NCI-H446 treated with DMSO at 0.1 percent for 48 hours (cell line): ENCODE results near the gene ST3GAL4.
"Not testable (repeated sequence)": the region's sequence is repeated elsewhere in the genome, so short reads cannot be mapped to it uniquely, and the experiment has no call there.

Experiments used
- DNase-seq: peaks from one replicate; lab custom pipeline; 2025; lab: John Stamatoyannopoulos, UW

The ST3GAL4 gene

GRCh38 chr11:126387857-126388256 lies 32.4 kb downstream of the ST3GAL4 start:
- DNase-seq: no peak

- no peak for DNase-seq
These were observed 34.9 kb downstream of the ST3GAL4 start for GRCh38 chr11:126390272-126390867.

- DNase-seq: no peak
These were observed 35.9 kb downstream of the ST3GAL4 start for GRCh38 chr11:126391286-126391954.

- DNase-seq: peak; percentile 87
These were observed 36.6 kb downstream of the ST3GAL4 start for GRCh38 chr11:126391970-126392632.

- DNase-seq: peak; percentile 66
These were observed 37.1 kb downstream of the ST3GAL4 start for GRCh38 chr11:126392633-126393013.

DNA sequence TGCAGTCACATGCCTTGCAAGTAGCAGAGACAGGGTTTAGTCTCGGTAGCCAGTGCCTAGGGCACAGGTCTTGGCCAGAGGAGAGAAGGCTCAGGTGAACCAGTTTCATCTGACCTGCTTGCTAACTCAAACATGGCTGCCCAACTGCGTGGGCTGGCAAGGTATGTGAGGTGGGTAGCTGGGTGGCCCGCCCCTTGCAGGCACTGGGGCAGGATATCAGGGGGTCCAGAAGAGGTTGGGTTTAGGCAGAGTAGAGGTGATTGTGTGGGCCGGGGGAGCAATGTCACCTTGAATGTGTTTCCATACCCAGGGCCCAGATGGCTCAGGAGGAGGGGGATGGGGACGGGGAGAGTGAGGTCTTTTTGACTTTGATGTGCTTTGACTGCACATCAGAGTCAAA lies 37.7 kb downstream of the ST3GAL4 start:
- DNase-seq: no peak

DNA sequence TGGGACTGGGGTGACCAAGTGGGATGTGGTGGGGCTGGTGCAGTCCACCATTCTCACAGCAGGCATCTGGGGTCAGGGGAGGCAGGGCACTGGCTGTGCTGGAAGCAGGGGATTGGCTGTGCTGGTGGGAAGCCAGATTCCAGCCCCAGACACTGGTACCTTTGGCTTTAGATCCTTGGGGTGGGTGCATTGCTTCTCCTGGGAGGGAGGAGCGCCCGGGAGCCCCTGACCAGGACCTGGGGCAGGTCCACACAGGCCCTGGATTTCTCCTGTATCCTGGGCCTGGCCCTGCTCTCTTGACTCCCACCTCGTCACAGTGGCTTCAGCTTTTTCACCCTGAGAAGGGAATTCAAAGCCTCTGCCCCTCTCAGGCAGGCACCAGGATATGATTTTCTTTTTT lies 38.5 kb downstream of the ST3GAL4 start:
- DNase-seq: no peak

GRCh38 chr11:126394634-126395072 lies 39.2 kb downstream of the ST3GAL4 start:
- DNase-seq: not testable (repeated sequence)

DNA sequence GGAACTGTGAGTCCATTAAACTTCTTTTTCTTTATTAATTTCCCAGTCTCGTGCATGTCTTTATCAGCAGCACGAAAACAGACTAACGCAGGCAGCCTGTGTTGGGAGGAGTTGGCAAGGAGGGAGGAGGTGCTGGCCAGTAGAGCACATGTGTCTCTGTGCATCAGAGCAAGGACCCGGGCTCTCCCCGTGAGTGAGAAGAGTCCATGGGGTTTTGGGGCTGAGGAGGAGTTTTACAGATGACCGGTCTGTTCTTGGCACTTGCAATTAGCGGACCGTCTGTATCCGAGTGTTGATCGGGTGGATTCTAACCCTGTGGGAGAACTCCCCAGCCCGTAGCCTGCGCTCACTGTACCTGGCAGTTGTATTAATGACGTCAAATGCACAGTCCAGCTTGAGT lies 40.3 kb downstream of the ST3GAL4 start:
- DNase-seq: not testable (repeated sequence)

DNA sequence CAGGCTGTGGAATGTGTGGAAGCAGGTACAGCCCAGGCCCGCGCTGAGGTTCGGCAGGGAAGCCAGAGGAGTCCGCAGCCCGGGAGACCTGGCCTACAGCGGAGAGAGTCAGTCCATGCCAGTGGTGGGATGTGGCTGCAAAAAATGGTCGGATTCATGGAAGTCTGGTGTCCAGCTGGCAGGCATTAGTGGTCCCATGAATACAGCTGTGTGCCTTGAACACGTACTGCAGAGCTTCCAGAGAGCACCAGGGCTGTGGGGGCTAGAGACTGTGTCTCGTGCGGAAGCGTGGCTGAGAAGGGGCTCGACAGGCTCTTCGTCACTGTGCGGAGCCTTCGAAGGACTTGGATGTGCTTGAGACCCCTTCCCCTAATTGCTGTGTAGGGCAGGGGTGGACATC lies 40.8 kb downstream of the ST3GAL4 start:
- not testable (repeated sequence) for DNase-seq

GRCh38 chr11:126396965-126397364 lies 41.5 kb downstream of the ST3GAL4 start:
- no peak for DNase-seq

GRCh38 chr11:126398296-126398695 lies 42.8 kb downstream of the ST3GAL4 start:
- DNase-seq: no peak

DNA sequence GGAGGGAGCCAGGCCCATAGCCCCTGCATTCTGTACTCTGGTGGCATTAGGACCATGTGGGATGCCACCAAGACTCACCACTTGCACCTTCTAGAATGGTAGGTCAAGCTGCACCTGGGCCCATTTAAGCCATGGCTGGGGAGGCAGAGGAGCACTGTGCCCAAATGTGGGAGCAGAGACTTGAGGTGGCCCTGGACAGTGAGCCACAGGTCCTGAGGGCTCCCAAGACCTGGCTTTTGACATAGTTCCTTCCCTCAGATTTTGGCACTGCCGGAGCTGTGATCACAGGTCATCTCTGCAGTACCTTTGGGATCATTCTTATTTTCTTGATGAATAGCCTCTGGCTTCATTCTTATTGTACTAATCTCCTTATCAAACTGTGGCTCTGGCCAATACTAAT lies 43.2 kb downstream of the ST3GAL4 start:
- no peak for DNase-seq

- no peak for DNase-seq
These were observed 44.5 kb downstream of the ST3GAL4 start for GRCh38 chr11:126400019-126400418.

DNA sequence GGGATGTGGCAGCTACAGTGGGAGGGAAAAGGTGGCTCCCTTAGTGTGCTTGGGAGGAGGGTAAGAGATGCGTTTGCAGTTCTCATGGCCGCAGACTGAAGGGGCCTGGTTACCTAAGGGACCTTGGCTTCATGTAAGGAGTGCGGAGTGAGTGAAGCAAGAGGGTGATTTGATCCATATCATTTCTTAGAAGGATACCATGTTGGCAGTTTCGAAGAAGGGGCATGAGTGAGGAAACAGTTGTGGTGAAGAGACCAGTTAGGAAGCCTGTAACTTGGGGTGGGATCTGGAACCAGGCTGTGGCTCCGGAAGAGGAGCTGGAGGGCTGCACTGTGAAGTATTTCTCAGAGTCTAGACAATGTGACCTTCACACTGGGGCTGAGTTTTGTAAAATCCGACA lies 45.0 kb downstream of the ST3GAL4 start:
- no peak for DNase-seq

DNA sequence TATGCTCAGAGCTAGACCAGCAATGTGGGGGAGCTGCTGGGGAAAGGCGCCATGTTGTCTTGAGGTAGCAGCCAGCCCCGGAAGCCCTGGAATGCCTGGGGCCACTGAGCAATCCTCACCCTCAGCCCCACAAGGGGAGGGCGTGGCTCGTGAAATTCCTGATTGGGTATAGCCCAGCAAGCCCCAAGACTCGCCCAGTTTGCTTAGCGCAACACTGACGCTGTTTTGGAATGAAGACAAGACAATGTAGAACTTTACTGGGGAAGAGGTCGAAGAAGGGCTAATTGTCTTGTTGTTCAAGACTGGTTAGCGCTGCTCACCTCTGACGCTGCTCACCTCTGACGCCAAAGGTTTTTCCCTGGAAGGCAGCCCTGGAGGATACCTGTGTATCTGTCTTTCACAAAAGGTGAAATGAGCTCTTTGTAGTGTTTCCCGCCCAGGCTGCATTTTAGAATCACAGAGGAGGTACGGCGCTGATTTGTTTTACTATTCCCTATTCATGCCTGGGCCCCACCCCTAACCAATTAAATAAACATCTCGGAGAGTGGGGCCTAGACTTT lies 47.6 kb downstream of the ST3GAL4 start:
- no peak for DNase-seq

DNA sequence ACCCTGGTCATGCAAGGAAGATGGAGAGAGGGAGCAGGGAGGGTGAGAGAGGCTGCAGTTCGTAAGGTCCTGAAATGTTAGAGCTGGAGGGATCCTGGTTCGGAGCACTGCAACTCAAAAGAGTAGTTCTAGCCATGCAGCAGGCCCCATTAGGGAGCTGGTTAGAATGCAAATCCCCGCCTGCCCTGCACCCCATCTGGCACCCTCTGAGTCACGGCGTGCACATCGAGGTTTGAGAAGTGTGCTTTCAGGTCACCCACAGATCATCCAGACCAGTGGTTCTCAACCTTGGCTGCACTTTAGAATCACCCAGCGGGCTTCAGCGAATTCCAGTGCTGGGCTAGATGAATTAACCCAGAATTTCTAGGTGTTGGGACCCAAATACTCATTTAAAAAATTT lies 48.2 kb downstream of the ST3GAL4 start:
- DNase-seq: no peak

DNA sequence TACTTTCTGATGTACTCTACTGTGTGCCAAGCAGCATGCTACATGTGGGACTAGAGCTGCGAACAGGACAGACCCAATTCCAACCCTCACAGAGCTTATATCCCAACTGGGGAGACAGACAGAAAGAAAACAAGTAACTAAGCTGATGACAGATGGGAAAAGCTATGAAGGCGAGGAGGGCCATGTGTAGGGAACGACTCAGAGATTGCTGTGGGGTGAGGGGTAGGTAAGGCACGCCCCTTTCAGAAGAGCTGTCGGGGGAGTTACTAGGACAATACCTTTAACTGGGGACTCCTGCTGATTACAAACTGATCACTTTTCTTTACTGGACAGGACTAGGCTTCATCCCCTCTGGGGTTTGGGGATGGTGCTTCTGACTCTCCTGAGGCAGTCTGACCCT lies 48.9 kb downstream of the ST3GAL4 start:
- DNase-seq: no peak

GRCh38 chr11:126405374-126405773 lies 49.9 kb downstream of the ST3GAL4 start:
- no peak for DNase-seq

DNA sequence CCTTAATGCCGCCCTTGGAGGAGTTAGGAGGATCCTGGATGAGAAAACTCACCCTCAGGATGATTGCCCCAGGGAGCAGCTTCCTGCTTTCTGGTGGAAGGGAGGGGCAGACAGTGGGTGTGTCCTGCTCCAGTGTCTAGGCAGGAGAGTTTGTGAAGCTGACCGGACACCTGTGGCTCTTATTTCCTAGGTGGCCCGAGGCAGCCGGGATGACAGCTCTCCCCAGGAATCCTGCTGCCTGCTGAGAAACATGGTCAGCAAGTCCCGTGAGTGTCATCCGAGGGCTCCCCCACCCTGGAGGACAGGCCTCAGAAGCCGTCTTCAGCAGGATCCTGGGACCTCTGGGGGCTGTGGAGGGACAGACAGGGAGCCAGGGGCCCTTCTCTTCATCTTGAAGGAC lies 50.4 kb downstream of the ST3GAL4 start:
- no peak for DNase-seq

DNA sequence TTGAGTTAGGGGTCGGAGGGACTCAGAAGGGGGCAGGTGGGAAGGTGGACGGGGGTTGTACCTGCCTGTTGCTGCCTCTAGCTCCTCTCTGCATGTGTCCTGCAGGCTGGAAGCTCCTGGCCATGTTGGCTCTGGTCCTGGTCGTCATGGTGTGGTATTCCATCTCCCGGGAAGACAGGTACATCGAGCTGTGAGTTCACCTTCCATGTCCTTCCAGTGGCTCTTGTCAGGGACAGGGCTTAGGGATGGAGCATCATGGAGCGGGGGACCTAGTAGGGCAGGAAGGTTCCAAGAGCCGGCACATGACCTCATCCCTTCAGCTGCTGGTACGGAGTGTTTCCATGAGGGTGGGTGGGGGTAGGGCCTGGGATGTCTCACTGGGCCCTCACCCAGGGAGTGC lies 50.9 kb downstream of the ST3GAL4 start:
- DNase-seq: no peak

DNA sequence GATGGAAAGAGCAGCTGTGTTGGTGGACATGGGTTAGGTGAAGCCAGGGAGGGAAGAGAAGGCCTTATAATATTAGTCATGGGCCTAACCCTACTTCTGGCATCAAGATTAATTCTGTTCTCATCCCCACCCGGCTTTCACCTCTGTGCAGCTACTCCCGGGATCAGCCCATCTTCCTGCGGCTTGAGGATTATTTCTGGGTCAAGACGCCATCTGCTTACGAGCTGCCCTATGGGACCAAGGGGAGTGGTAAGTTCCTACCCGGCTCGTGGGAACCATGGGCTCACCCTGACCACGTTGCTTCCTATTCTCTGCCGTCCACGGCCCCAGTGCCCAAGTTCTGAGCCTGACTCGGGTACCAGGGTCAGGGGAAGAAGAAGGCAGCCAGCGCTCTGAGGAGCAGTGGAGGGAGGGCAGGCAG lies 51.6 kb downstream of the ST3GAL4 start:
- no peak for DNase-seq

GRCh38 chr11:126407682-126408288 lies 52.3 kb downstream of the ST3GAL4 start:
- DNase-seq: no peak
